K562 (cell line): ENCODE measurements around the gene ABHD5. TPM values are rescaled to one million over a fixed set of nuclear protein-coding genes. Genes with fewer than 3 reads are reported as not detected.

ENCODE experiments used
- ATAC-seq: fragments of 200-7000 bp; cut with Tn5 transposase; 3 replicates; pipeline ENCODE4 v1.9.1; 2020; ENCODE audit warnings: moderate library complexity
- BruUV-seq: library from RNA; stranded (reverse); fragments of 400-500 nt; replicated peaks from 2 replicates; lab custom pipeline; 2021; lab: Mats Ljungman, UMichigan
- CTCF ChIA-PET: fragments of 300-600 bp; formaldehyde crosslinking; extraction: SDS; loops from one replicate; lab custom pipeline; 2021; ENCODE audit warnings: low intra/inter-chr PET ratio; lab: Yijun Ruan, JAX
- POLR2A ChIA-PET: fragments of 300-600, 350-650 bp; sonication (Branson Sonifier 250); formaldehyde crosslinking; extraction: SDS; loops from one replicate; lab custom pipeline; 2021; ENCODE audit warnings: antibody characterized with exemption, inconsistent platforms; lab: Yijun Ruan, JAX
- DNase-seq, 4 experiments: peaks; one replicate each; pipeline versions ENCODE4 v3.0.0 to v3.0.0-alpha.2; 2011 to 2018; ENCODE audit warnings: low spot score in 3 of 4, mixed read lengths in 3 of 4; ENCODE audit errors: extremely low read depth in 1 of 4
- FAIRE-seq: peaks from 2 replicates; lab custom pipeline; 2011; peaks lifted over from hg19 to GRCh38; lab: Jason Lieb, UNC
- H2AFZ ChIP-seq: 2 replicates; pipeline ENCODE4 v1.6.0; 2011; ENCODE audit warnings: low read depth, low read length, control low read depth, inconsistent platforms
- H3K27ac ChIP-seq: fragments of 200-600 bp; 3 replicates; pipeline ENCODE4 v1.8.0; 2011; ENCODE audit warnings: low read depth, mild to moderate bottlenecking, control low read depth, inconsistent platforms, low read length, moderate library complexity, mixed read lengths; ENCODE audit errors: extremely low read depth
- H3K27me3 ChIP-seq, 2 experiments: fragments of 300-600 bp in 1 of 2; 2 replicates in 1 of 2; 3 replicates in 1 of 2; pipeline versions ENCODE4 v1.6.0 to v1.8.0; 2011; ENCODE audit warnings: inconsistent platforms in 2 of 2, low read length in 2 of 2, mild to moderate bottlenecking in 1 of 2, mixed read lengths in 1 of 2, moderate library complexity in 1 of 2; ENCODE audit not compliant: control insufficient read depth in 2 of 2, insufficient read depth in 2 of 2
- H3K36me3 ChIP-seq: fragments of 300-600 bp; 3 replicates; pipeline ENCODE4 v1.8.0; 2011; ENCODE audit warnings: mild to moderate bottlenecking, low read length, inconsistent platforms; ENCODE audit not compliant: control insufficient read depth, insufficient read depth
- H3K4me1 ChIP-seq, 2 experiments: fragments of 200-600 bp in 1 of 2; replicated peaks in 1 of 2; 2 replicates in 1 of 2; 3 replicates in 1 of 2; pipeline versions ENCODE4 v1.5.1 to v1.8.0; 2011; ENCODE audit warnings: inconsistent platforms in 2 of 2, low read length in 2 of 2, mild to moderate bottlenecking in 1 of 2, mixed read lengths in 1 of 2, moderate library complexity in 1 of 2; ENCODE audit not compliant: control insufficient read depth in 2 of 2, insufficient read depth in 2 of 2
- H3K4me2 ChIP-seq: 2 replicates; pipeline ENCODE4 v1.6.1; 2011; ENCODE audit warnings: low read length, control low read depth, inconsistent platforms, mixed read lengths; ENCODE audit not compliant: insufficient read depth
- H3K4me3 ChIP-seq: fragments of 200-600 bp; sonication (generic), shearing (Covaris generic); 2 replicates; pipeline ENCODE4 v1.5.1; 2016; ENCODE audit warnings: control low read depth, inconsistent platforms
- H3K79me2 ChIP-seq: fragments of 200-600 bp; 3 replicates; pipeline ENCODE4 v1.8.0; 2011; ENCODE audit warnings: low read length, inconsistent platforms; ENCODE audit not compliant: control insufficient read depth, insufficient read depth
- H3K9ac ChIP-seq, 2 experiments: 2 replicates each; pipeline versions ENCODE4 v1.6.0 to v1.6.1; 2011; ENCODE audit warnings: low read depth in 2 of 2, low read length in 2 of 2, control low read depth in 1 of 2, inconsistent platforms in 1 of 2, mild to moderate bottlenecking in 1 of 2, mixed read lengths in 1 of 2; ENCODE audit not compliant: insufficient read depth in 1 of 2
- H3K9me1 ChIP-seq: one replicate; pipeline ENCODE4 v1.6.0; 2011; ENCODE audit warnings: inconsistent platforms, mild to moderate bottlenecking, low read length, moderate library complexity; ENCODE audit not compliant: control insufficient read depth, insufficient read depth
- H3K9me3 ChIP-seq: replicated peaks from 2 replicates; pipeline ENCODE4 v1.5.1; 2011; ENCODE audit warnings: low read depth, low read length, inconsistent platforms; ENCODE audit not compliant: control insufficient read depth, insufficient read depth
- H4K20me1 ChIP-seq: replicated peaks from 2 replicates; pipeline ENCODE4 v1.6.1; 2011; ENCODE audit warnings: low read length, inconsistent platforms, mixed read lengths; ENCODE audit not compliant: control insufficient read depth, insufficient read depth
- BHLHE40 ChIP-seq: IDR thresholded peaks from 2 replicates; pipeline ENCODE4 v1.6.1; 2011; ENCODE audit warnings: low read length, improper control_type of control experiment
- E2F3 ChIP-seq: fragments of 250-450 bp; sonication (Bioruptor Pico); IDR thresholded peaks from 2 replicates; pipeline ENCODE4 v1.4.0; 2020; ENCODE audit warnings: mild to moderate bottlenecking
- ELF4 ChIP-seq: fragments of 450-650 bp; formaldehyde crosslinking; IDR thresholded peaks from 2 replicates; pipeline ENCODE4 v1.4.0; 2022; ENCODE audit warnings: missing genetic modification characterization
- HSF4 ChIP-seq: fragments of 250-450 bp; sonication (Bioruptor Pico); IDR thresholded peaks from 2 replicates; pipeline ENCODE4 v2.1.2; 2022; ENCODE audit warnings: mild to moderate bottlenecking, moderate library complexity, borderline replicate concordance
- MEF2A ChIP-seq: IDR thresholded peaks from 2 replicates; pipeline ENCODE4 v1.6.1; 2011; ENCODE audit warnings: low read depth, mild to moderate bottlenecking, low read length, moderate library complexity; ENCODE audit not compliant: control insufficient read depth
- RBM17 ChIP-seq: fragments of 200-400 bp; formaldehyde crosslinking; IDR thresholded peaks from 2 replicates; pipeline ENCODE4 v1.6.1; 2017; ENCODE audit warnings: low read depth, mild to moderate bottlenecking, low read length, borderline replicate concordance
- RBM25 ChIP-seq: fragments of 200-400 bp; formaldehyde crosslinking; IDR thresholded peaks from 2 replicates; pipeline ENCODE4 v1.6.1; 2018; ENCODE audit warnings: low read length, low read depth, moderate library complexity; ENCODE audit not compliant: severe bottlenecking
- SRSF7 ChIP-seq: fragments of 200-400 bp; formaldehyde crosslinking; optimal IDR thresholded peaks from 2 replicates; pipeline ENCODE3; 2017; ENCODE audit warnings: mild to moderate bottlenecking, low read depth, low read length
- TGIF2 ChIP-seq: sonication (generic); formaldehyde crosslinking; IDR thresholded peaks from 2 replicates; pipeline ENCODE4 v1.8.1; 2022; ENCODE audit warnings: mild to moderate bottlenecking, missing genetic modification reagents, moderate library complexity
- ZKSCAN1 ChIP-seq: fragments of 150-350 bp; IDR thresholded peaks from 2 replicates; pipeline ENCODE4 v1.6.1; 2016; ENCODE audit warnings: low read depth, low read length
- ZNF143 ChIP-seq: sonication (generic); formaldehyde crosslinking; IDR thresholded peaks from 2 replicates; pipeline ENCODE4 v1.9.0; 2022; ENCODE audit warnings: mild to moderate bottlenecking, missing genetic modification reagents
- ZNF165 ChIP-seq: fragments of 250-450 bp; sonication (Bioruptor Pico); IDR thresholded peaks from 2 replicates; pipeline ENCODE4 v1.4.0; 2020; ENCODE audit warnings: borderline replicate concordance
- WGBS: fragments of 100-300 bp; shearing (Covaris generic); methylation state at CpG from one replicate; pipeline ENCODE4 v1.1.6; 2016; ENCODE audit warnings: low coverage, mixed read lengths; ENCODE audit not compliant: insufficient coverage; ENCODE audit errors: missing lambda C conversion rate; 5-methylcytosine and 5-hydroxymethylcytosine counted together
- in situ Hi-C: fragments of 300-500 bp; cut with MboI; formaldehyde crosslinking; loops from 4 replicates; pipeline ENCODE4 v1.15.0; 2018; ENCODE audit warnings: inconsistent platforms, mixed read lengths
- intact Hi-C: fragments of 100-400 bp; cut with micrococcal nuclease; formaldehyde crosslinking; loops from 2 replicates; pipeline ENCODE4 v1.14.2; 2022
- polyA plus RNA-seq, 8 experiments: library from polyadenylated mRNA; depleted of rRNA in 4 of 8; stranded (reverse) in 5 of 8; unstranded in 3 of 8; fragments of >200 nt; fragmentation: Nextera tagmentation in 2 of 8; fragmentation: Illumina TruSeq in 1 of 8; extraction: Ambion mirVana in 2 of 8; extraction: Trizol in 1 of 8; gene quantifications; 2 replicates each; pipeline versions ENCODE4 v1.2.1 to v1.2.3, GENCODE V29; 2011 to 2014; ENCODE audit warnings: inconsistent platforms in 1 of 8, missing spikeins in 1 of 8
- total RNA-seq, 7 experiments: library from RNA; depleted of rRNA in 6 of 7; stranded (reverse); fragments of >200 nt in 6 of 7; fragmentation: Illumina TruSeq in 2 of 7; extraction: Trizol in 2 of 7; gene quantifications; 2 replicates each; pipeline versions ENCODE4 v1.2.1 to v1.2.3, GENCODE V29; 2011 to 2021; ENCODE audit warnings: low replicate concordance in 1 of 7
- TF ChIP-seq, protein P1 (sequence below): fragments of 250-450 bp; sonication (Bioruptor Pico); IDR thresholded peaks from 2 replicates; pipeline ENCODE4 v1.8.0; 2022; ENCODE audit warnings: inconsistent platforms, mild to moderate bottlenecking, moderate library complexity, borderline replicate concordance

The ABHD5 gene
- total and polyA plus RNA-seq, 9 of the 15 experiments (the other 6 are each of a cell fraction or from before 2014, with no cell fraction given): 27.8 to 61.7 (median 39.9) TPM

GRCh38 chr3:43755516-43756200 lies 64.9 kb downstream of the ABHD5 start:
- intact Hi-C loops: loop anchor here (5.0 kb wide), 1 partner anchor 123 kb away; no protein-coding TSS in a partner anchor
- WGBS: 12% methylated on average over 8 of the region's 8 CpGs

More at GRCh38 chr3:43755516-43756200, 64.9 kb downstream of the ABHD5 start:
- POLR2A ChIA-PET: interaction anchor here (0.6 to 4.5 kb wide), 5 partner anchors 10 to 56 kb away, joined by 3 to 13 read pairs (median 3); no protein-coding TSS in a partner anchor
- Histone ChIP-seq H3K27ac (no peak overlapping the region), H3K36me3 (no peaks in the 10 kb centered on the region), H3K9me1 (no peaks in the 10 kb centered on the region), H3K4me2 (no peak overlapping the region), H3K79me2 (no peaks in the 10 kb centered on the region), H2AFZ (0 out of 2 replicates have a peak overlapping the region, but pooled peaks have one; percentile 7), H3K9me3 (no peaks in the 10 kb centered on the region), H4K20me1 (0 out of 2 replicates have a peak, but pooled peaks cover 3% of the 10 kb centered on the region), H3K27me3 (no peaks in the 10 kb centered on the region; a peak in 1 of 5 replicates), H3K9ac (no peak overlapping the region), H3K4me1 (peaks cover 0 to 8% of the 10 kb centered on the region in 2 experiments; a peak in 3 of 5 replicates), H3K4me3 (no peak overlapping the region)
- BruUV-seq: no TSS peak
- in situ Hi-C loops: no loop called here
- CTCF ChIA-PET: no interaction called here
- DNase-seq: no peak
- TF ChIP-seq, protein P1, sequence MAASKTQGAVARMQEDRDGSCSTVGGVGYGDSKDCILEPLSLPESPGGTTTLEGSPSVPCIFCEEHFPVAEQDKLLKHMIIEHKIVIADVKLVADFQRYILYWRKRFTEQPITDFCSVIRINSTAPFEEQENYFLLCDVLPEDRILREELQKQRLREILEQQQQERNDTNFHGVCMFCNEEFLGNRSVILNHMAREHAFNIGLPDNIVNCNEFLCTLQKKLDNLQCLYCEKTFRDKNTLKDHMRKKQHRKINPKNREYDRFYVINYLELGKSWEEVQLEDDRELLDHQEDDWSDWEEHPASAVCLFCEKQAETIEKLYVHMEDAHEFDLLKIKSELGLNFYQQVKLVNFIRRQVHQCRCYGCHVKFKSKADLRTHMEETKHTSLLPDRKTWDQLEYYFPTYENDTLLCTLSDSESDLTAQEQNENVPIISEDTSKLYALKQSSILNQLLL: no peak
- TF ChIP-seq E2F3 (CRISPR knock-in tag) (no peak), ZNF143 (no peak), ZKSCAN1 (no peak), SRSF7 (no peak), MEF2A (no peak), TGIF2 (CRISPR knock-in tag) (no peak), BHLHE40 (no peak), ELF4 (CRISPR knock-in tag) (no peak), RBM25 (no peak), ZNF165 (CRISPR knock-in tag) (no peak), HSF4 (CRISPR knock-in tag) (no peak), RBM17 (no peak)
- ATAC-seq: no peak
- FAIRE-seq: no peak
